Spleen (tissue), 7 donors: Measurements from ENCODE around the gene LRRC42.

ENCODE experiments used
- POLR2A ChIP-seq, 3 donors: fragments of 450-650 bp; IDR thresholded peaks; one replicate each; pipeline ENCODE4 v1.5.1; 2017; ENCODE audit warnings: antibody characterized with exemption in 3 of 3, mild to moderate bottlenecking in 1 of 3
- TF ChIP-seq, protein P1 (sequence below), 11 experiments: fragments of 200-600 bp in 7 of 11; fragments of 450-650 bp in 4 of 11; sonication (generic) in 4 of 11; IDR thresholded peaks in 8 of 11; conservative IDR thresholded peaks in 3 of 11; 1 replicate in 7 of 11; 2 replicates in 4 of 11; pipeline versions ENCODE4 v1.4.0 to v1.8.0; 2016 to 2021; ENCODE audit warnings: antibody characterized with exemption in 11 of 11, inconsistent platforms in 4 of 11, mild to moderate bottlenecking in 1 of 11
- donor health status: DM: no; HTN: no; CAD: no; lungs with moderate emphysema.
- donor health status: DM: no; HTN: no; CAD: no.
- donor health status: DM: no; HTN: no; CAD: no.

- TF ChIP-seq, protein P1, sequence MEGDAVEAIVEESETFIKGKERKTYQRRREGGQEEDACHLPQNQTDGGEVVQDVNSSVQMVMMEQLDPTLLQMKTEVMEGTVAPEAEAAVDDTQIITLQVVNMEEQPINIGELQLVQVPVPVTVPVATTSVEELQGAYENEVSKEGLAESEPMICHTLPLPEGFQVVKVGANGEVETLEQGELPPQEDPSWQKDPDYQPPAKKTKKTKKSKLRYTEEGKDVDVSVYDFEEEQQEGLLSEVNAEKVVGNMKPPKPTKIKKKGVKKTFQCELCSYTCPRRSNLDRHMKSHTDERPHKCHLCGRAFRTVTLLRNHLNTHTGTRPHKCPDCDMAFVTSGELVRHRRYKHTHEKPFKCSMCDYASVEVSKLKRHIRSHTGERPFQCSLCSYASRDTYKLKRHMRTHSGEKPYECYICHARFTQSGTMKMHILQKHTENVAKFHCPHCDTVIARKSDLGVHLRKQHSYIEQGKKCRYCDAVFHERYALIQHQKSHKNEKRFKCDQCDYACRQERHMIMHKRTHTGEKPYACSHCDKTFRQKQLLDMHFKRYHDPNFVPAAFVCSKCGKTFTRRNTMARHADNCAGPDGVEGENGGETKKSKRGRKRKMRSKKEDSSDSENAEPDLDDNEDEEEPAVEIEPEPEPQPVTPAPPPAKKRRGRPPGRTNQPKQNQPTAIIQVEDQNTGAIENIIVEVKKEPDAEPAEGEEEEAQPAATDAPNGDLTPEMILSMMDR (IDR thresholded peaks at IDR 0.05 in 8 of 11, conservative IDR thresholded peaks at IDR 0.05 in 3 of 11) = no peak
- TF ChIP-seq POLR2A (IDR thresholded peaks at IDR 0.05) = no peak
Measured at GRCh38 chr1:53911442-53911841, 34.7 kb upstream of the LRRC42 start.
